Astrocyte of the spinal cord (primary cell): ENCODE results near the gene KIAA0753.

Source experiments
- DNase-seq: peaks from one replicate; pipeline ENCODE4 v3.0.0; 2011; ENCODE audit warnings: low read depth, low spot score
- H3K4me3 ChIP-seq: 2 replicates; pipeline ENCODE4 v1.5.1; 2011; ENCODE audit warnings: low read depth, mild to moderate bottlenecking, low read length, moderate library complexity
- CTCF ChIP-seq: IDR thresholded peaks from 2 replicates; pipeline ENCODE4 v1.5.1; 2012; ENCODE audit warnings: low read depth, mild to moderate bottlenecking, low read length, inconsistent platforms
- in situ Hi-C: cut with HindIII; loops from 2 replicates; pipeline ENCODE4 v1.10.0; 2017; ENCODE audit warnings: low sequenced_read_pairs

KIAA0753 gene

GRCh38 chr17:6683081-6683684 lies 42.7 kb upstream of the KIAA0753 start:
- TF ChIP-seq CTCF: no peak
- no peak overlapping the region for H3K4me3 ChIP-seq
- in situ Hi-C loops: no loop called here
- no peak for DNase-seq

GRCh38 chr17:6682339-6682738 lies 41.8 kb upstream of the KIAA0753 start:
- no peak for TF ChIP-seq CTCF
- DNase-seq: no peak
- H3K4me3 ChIP-seq: no peak overlapping the region
- in situ Hi-C loops: no loop called here

- H3K4me3 ChIP-seq: no peak overlapping the region
- in situ Hi-C loops: no loop called here
- no peak for TF ChIP-seq CTCF
- DNase-seq: no peak
These were observed 41.2 kb upstream of the KIAA0753 start for GRCh38 chr17:6681671-6682070.

GRCh38 chr17:6681176-6681575 lies 40.7 kb upstream of the KIAA0753 start:
- no peak for DNase-seq
- no peak overlapping the region for H3K4me3 ChIP-seq
- in situ Hi-C loops: no loop called here
- no peak for TF ChIP-seq CTCF

- H3K4me3 ChIP-seq: no peak overlapping the region
- DNase-seq: no peak
- TF ChIP-seq CTCF: no peak
- in situ Hi-C loops: no loop called here
These were observed 38.7 kb upstream of the KIAA0753 start for GRCh38 chr17:6679241-6679640.

GRCh38 chr17:6677946-6678345 lies 37.4 kb upstream of the KIAA0753 start:
- DNase-seq: no peak
- no peak overlapping the region for H3K4me3 ChIP-seq
- no peak for TF ChIP-seq CTCF
- in situ Hi-C loops: no loop called here
